Osteocyte (in vitro differentiated cells): ENCODE data around the gene MRPL41. TPM values are rescaled to one million over a fixed set of nuclear protein-coding genes. Genes with fewer than 3 reads are reported as not detected.
"Not testable (repeated sequence)": the region's sequence is repeated elsewhere in the genome, so short reads cannot be mapped to it uniquely, and the experiment has no call there.

Experiments used
- DNase-seq: peaks from one replicate; pipeline ENCODE4 v3.0.0; 2021; ENCODE audit warnings: mixed read lengths; ENCODE audit not compliant: unreplicated experiment; ENCODE audit errors: extremely low spot score
- H3K27ac Mint-ChIP-seq: one replicate; pipeline ENCODE4 v1.8.0; 2021; ENCODE audit warnings: mild to moderate bottlenecking, mixed read lengths; ENCODE audit not compliant: unreplicated experiment
- H3K27me3 Mint-ChIP-seq: one replicate; pipeline ENCODE4 v1.8.0; 2021; ENCODE audit warnings: mixed read lengths; ENCODE audit not compliant: unreplicated experiment
- H3K36me3 Mint-ChIP-seq: one replicate; pipeline ENCODE4 v1.8.0; 2021; ENCODE audit warnings: mixed read lengths; ENCODE audit not compliant: unreplicated experiment
- H3K4me1 Mint-ChIP-seq: one replicate; pipeline ENCODE4 v1.8.0; 2021; ENCODE audit warnings: mixed read lengths; ENCODE audit not compliant: unreplicated experiment
- H3K4me3 Mint-ChIP-seq: one replicate; pipeline ENCODE4 v1.8.0; 2021; ENCODE audit warnings: mild to moderate bottlenecking, moderate library complexity, mixed read lengths; ENCODE audit not compliant: unreplicated experiment
- H3K9me3 Mint-ChIP-seq: one replicate; pipeline ENCODE4 v1.8.0; 2021; ENCODE audit warnings: mixed read lengths; ENCODE audit not compliant: unreplicated experiment
- CTCF ChIP-seq: fragments of 200-600 bp; sonication (generic); IDR thresholded peaks from 2 replicates; pipeline ENCODE4 v1.5.0; 2021; ENCODE audit warnings: antibody characterized with exemption, mild to moderate bottlenecking, moderate library complexity
- total RNA-seq: library from RNA; stranded (reverse); gene quantifications from 2 replicates; pipeline ENCODE4 v1.2.1, GENCODE V29; 2021

The MRPL41 gene
- total RNA-seq, 1 donor from 2014 or later: 53.8 TPM

DNA sequence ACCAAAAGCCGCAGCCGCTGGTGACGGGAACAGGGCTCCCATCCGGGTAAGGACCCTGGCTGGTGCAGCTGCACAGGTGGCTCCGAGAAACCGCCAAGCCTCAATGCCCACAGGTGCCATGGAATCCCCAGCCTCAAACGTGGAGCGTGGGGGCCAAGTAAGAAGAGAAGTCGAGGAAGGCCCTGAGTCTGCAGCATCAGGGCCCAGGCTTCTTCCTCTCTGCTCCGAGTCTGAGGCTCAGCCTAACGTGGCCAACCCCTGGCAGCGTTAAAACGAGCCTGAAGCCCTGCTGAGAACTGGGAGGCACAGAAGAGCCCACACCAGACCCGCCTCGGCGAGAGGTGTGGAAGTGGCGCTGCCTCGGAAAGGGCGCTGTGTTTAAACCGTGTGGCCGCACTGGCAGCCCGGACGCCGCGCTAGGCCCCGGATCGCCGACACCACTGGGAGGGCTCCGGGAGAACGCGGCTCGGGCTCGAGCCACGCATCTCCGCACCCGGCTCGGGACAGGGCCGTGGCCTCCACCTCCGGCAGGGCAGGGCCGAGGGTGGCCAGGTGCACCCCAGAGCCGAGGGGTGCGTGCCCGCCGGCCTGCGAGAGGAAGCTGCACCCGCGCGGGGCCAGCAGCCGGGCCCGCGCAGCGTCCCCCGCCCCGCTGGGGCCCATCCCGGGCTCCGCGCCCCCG lies 37.9 kb downstream of the MRPL41 start:
- peaks cover 15% of the 10 kb centered on the region for H3K36me3 Mint-ChIP-seq
- H3K27me3 Mint-ChIP-seq: no peaks in the 10 kb centered on the region
- H3K27ac Mint-ChIP-seq: no peak overlapping the region
- no peak for TF ChIP-seq CTCF
- peak overlapping the region; percentile 79 for H3K4me3 Mint-ChIP-seq
- no peak for DNase-seq
- H3K9me3 Mint-ChIP-seq: no peaks in the 10 kb centered on the region
- peaks cover 11% of the 10 kb centered on the region for H3K4me1 Mint-ChIP-seq

DNA sequence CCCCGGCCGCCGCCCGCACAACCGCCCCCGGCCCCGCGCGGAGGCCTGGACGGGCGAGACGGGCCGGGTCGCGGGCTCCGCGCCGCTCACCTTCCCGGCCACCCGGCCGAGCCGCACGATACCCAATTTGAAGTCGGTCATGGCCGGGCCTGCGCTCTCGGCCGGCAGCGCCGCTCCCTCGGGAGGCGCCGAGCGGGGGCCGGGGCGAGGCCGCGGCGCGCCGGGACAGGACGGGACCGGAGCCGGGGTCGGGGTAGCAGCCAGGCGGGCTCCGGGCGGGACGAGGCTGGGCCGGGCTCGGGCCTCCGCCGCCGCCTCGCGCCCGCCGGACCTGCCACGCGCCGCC lies 38.4 kb downstream of the MRPL41 start:
- TF ChIP-seq CTCF: no peak
- Mint-ChIP-seq H3K27me3 (no peaks in the 10 kb centered on the region), H3K9me3 (no peaks in the 10 kb centered on the region), H3K27ac (no peak overlapping the region), H3K36me3 (peaks cover 12% of the 10 kb centered on the region), H3K4me3 (no peak overlapping the region), H3K4me1 (peaks cover 11% of the 10 kb centered on the region)
- no peak for DNase-seq

DNA sequence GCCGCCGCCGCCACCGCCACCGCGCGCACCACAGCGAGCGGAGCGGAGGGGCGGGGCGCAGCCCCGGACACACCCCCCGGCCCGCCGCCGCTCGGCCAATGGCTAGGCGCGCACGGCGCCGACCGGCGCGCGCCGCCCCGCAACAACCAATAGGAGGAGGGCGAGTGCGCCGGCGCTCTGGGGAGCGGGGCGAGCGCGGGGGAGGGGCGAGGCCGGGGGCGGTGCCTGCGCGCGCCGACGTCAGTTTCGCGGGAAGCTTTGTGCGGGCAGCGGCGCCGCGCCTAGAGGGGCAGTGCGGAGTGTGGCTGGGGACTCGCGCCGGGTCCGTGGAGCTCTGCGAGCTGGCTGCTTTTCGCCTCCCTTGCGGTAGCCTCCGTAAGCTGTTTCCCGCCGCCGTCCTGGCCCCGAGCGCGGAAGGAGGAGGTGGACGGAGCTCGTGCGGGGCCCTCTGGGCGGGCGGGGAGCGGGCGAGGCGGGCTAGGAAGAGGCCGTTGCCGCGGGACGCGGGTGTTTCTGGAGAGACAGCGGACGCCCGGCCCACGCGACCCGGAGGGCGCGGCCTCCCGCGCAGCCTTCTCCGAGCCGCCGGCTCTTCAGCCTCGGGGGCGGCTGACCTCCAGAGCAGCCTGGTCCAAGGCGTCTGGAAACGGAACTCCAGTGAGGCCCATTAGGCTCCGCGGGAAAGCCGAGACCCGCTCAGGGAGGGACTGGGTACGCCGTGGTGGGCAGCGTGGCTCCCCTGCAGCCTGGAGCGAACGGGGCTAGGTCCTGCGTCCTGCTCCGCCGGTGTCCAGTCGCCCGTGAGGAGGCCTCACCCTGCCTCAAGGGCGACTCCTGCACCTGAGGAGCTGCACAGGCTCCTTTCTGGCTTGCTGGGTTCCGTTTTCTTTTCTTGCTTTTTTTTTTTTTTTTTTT lies 39.0 kb downstream of the MRPL41 start, which contains the start of gene ZMYND19:
TSS of gene ZMYND19 (minus strand) at position 44 of the 915 bp plus-strand sequence. CDS start 249 bp downstream, outside the sequence.
- Mint-ChIP-seq H3K27me3 (no peaks in the 10 kb centered on the region), H3K36me3 (peaks cover 12% of the 10 kb centered on the region), H3K4me1 (peaks cover 11% of the 10 kb centered on the region), H3K27ac (peak within 1 kb of the TSS; percentile 94), H3K9me3 (no peaks in the 10 kb centered on the region), H3K4me3 (peak within 1 kb of the TSS; percentile 98)
- peak; percentile 97 for DNase-seq
- TF ChIP-seq CTCF: no peak

DNA sequence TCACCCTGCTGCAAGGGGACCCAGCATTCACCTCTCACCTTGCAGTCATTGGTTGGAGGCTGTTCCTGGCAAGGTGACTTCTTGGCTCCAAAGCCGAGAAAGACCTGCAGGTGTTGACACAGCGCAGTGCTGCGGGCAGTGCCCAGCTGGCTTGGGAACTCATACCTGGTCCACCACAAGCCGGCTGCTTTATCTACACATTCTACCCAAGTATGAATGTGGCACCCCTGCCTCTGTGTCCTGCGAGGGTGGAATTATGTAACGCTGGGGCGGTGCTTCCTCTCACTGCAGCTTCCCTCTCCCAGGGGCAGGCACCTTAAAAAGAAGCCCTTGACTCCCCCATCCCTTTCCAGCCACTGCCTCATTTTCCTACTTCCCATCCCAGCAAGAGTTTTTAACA lies 41.1 kb downstream of the MRPL41 start:
- TF ChIP-seq CTCF: no peak
- H3K4me3 Mint-ChIP-seq: peak overlapping the region; percentile 29
- H3K4me1 Mint-ChIP-seq: peaks cover 11% of the 10 kb centered on the region
- DNase-seq: no peak
- no peaks in the 10 kb centered on the region for H3K9me3 Mint-ChIP-seq
- no peaks in the 10 kb centered on the region for H3K27me3 Mint-ChIP-seq
- peaks cover 4% of the 10 kb centered on the region for H3K36me3 Mint-ChIP-seq
- no peak overlapping the region for H3K27ac Mint-ChIP-seq

- Mint-ChIP-seq H3K9me3 (no peaks in the 10 kb centered on the region), H3K4me3 (peak overlapping the region; percentile 29)
- no peak for TF ChIP-seq CTCF
These were observed 41.5 kb downstream of the MRPL41 start for GRCh38 chr9:137593176-137593575.

GRCh38 chr9:137596577-137596976 lies 44.9 kb downstream of the MRPL41 start:
- not testable (repeated sequence) for H3K36me3 Mint-ChIP-seq, H3K9me3 Mint-ChIP-seq, H3K4me3 Mint-ChIP-seq, DNase-seq, H3K4me1 Mint-ChIP-seq, H3K27ac Mint-ChIP-seq, H3K27me3 Mint-ChIP-seq

More at GRCh38 chr9:137593176-137593575, 41.5 kb downstream of the MRPL41 start:
- no peak for DNase-seq
- Mint-ChIP-seq H3K36me3 (no peaks in the 10 kb centered on the region), H3K27me3 (no peaks in the 10 kb centered on the region), H3K4me1 (peaks cover 10% of the 10 kb centered on the region), H3K27ac (no peak overlapping the region)
